Liver (tissue), 9 donors: ENCODE results near the gene TENT4A. TPM values are rescaled to one million over a fixed set of nuclear protein-coding genes. Genes with fewer than 3 reads are reported as not detected.
A peak's percentile ranks its signal among the peaks of the same experiment; 100 is the strongest.

Experiments used
- DNase-seq: peaks from one replicate; pipeline ENCODE4 v3.0.0-alpha.2; 2017; ENCODE audit warnings: low spot score
- H3K27ac ChIP-seq, 2 donors: one replicate each; pipeline ENCODE4 v1.7.0; 2013; ENCODE audit warnings: inconsistent platforms in 2 of 2, low read length in 2 of 2, control low read depth in 1 of 2, low read depth in 1 of 2, mild to moderate bottlenecking in 1 of 2
- H3K27me3 ChIP-seq, 4 donors: one replicate each; pipeline versions ENCODE4 v1.6.1 to v1.7.0; 2013; ENCODE audit warnings: low read length in 3 of 4, inconsistent platforms in 1 of 4, mild to moderate bottlenecking in 1 of 4, moderate library complexity in 1 of 4; ENCODE audit not compliant: control insufficient read depth in 4 of 4, insufficient read depth in 4 of 4
- H3K36me3 ChIP-seq, 4 donors: one replicate each; pipeline versions ENCODE4 v1.6.1 to v1.7.0; 2013; ENCODE audit warnings: low read length in 3 of 4, mild to moderate bottlenecking in 3 of 4, low read depth in 1 of 4, moderate library complexity in 1 of 4; ENCODE audit not compliant: control insufficient read depth in 4 of 4, insufficient read depth in 3 of 4
- H3K4me1 ChIP-seq, 4 donors: one replicate each; pipeline versions ENCODE4 v1.6.1 to v1.7.0; 2013; ENCODE audit warnings: low read length in 3 of 4, mild to moderate bottlenecking in 3 of 4, moderate library complexity in 1 of 4; ENCODE audit not compliant: control insufficient read depth in 4 of 4, insufficient read depth in 4 of 4
- H3K4me3 ChIP-seq, 3 donors: one replicate each; pipeline versions ENCODE4 v1.6.1 to v1.7.0; 2013; ENCODE audit warnings: low read length in 3 of 3, control low read depth in 1 of 3, low read depth in 1 of 3, mild to moderate bottlenecking in 1 of 3
- H3K9ac ChIP-seq, 2 donors: one replicate each; pipeline ENCODE4 v1.7.0; 2013; ENCODE audit warnings: low read length in 2 of 2, mild to moderate bottlenecking in 2 of 2, moderate library complexity in 2 of 2, control low read depth in 1 of 2, low read depth in 1 of 2
- H3K9me3 ChIP-seq, 4 donors: one replicate each; pipeline versions ENCODE4 v1.6.1 to v1.7.0; 2013; ENCODE audit warnings: low read length in 3 of 4; ENCODE audit not compliant: control insufficient read depth in 4 of 4
- ATF3 ChIP-seq: IDR thresholded peaks from 2 replicates; pipeline ENCODE4 v1.6.1; 2016; ENCODE audit warnings: antibody characterized with exemption
- EGR1 ChIP-seq, 2 donors: IDR thresholded peaks; 2 replicates each; pipeline ENCODE4 v1.6.1; 2016 to 2018; ENCODE audit warnings: antibody characterized with exemption in 2 of 2, low read depth in 2 of 2
- FOXA2 ChIP-seq: IDR thresholded peaks from 2 replicates; pipeline ENCODE4 v1.6.1; 2016; ENCODE audit warnings: antibody characterized with exemption
- GABPA ChIP-seq, 2 donors: IDR thresholded peaks in 1 of 2; conservative IDR thresholded peaks in 1 of 2; 2 replicates each; pipeline ENCODE4 v1.6.1; 2016; ENCODE audit warnings: antibody characterized with exemption in 2 of 2, mild to moderate bottlenecking in 1 of 2, moderate library complexity in 1 of 2
- HNF4A ChIP-seq, 2 donors: conservative IDR thresholded peaks; 2 replicates each; pipeline ENCODE4 v1.6.1; 2016; ENCODE audit warnings: antibody characterized with exemption in 2 of 2, mild to moderate bottlenecking in 2 of 2
- JUND ChIP-seq, 2 donors: IDR thresholded peaks; 2 replicates each; pipeline ENCODE4 v1.6.1; 2016; ENCODE audit warnings: antibody characterized with exemption in 2 of 2
- RAD21 ChIP-seq, 2 donors: IDR thresholded peaks; 2 replicates each; pipeline ENCODE4 v1.6.1; 2016; ENCODE audit warnings: antibody characterized with exemption in 2 of 2, mild to moderate bottlenecking in 2 of 2
- REST ChIP-seq: IDR thresholded peaks from 2 replicates; pipeline ENCODE4 v1.6.1; 2016; ENCODE audit warnings: antibody characterized with exemption, mild to moderate bottlenecking
- RXRA ChIP-seq, 2 donors: IDR thresholded peaks; 2 replicates each; pipeline ENCODE4 v1.6.1; 2017 to 2018; ENCODE audit warnings: antibody characterized with exemption in 2 of 2, mild to moderate bottlenecking in 1 of 2
- SP1 ChIP-seq: IDR thresholded peaks from 2 replicates; pipeline ENCODE4 v1.6.1; 2018; ENCODE audit warnings: antibody characterized with exemption, mild to moderate bottlenecking
- TAF1 ChIP-seq: conservative IDR thresholded peaks from 2 replicates; pipeline ENCODE4 v1.6.1; 2016; ENCODE audit warnings: antibody characterized with exemption, mild to moderate bottlenecking
- WGBS: extraction: QIAGEN DNeasy Blood & Tissue Kit; methylation state at CpG from one replicate; pipeline ENCODE4 v1.1.7; 2013; 5-methylcytosine and 5-hydroxymethylcytosine counted together
- polyA plus RNA-seq, 2 donors: library from polyadenylated mRNA; stranded (reverse) in 1 of 2; unstranded in 1 of 2; fragments of 200-250 nt in 1 of 2; fragments of >200 nt in 1 of 2; fragmentation: Nextera tagmentation in 1 of 2; extraction: Ambion mirVana in 1 of 2; gene quantifications; one replicate each; pipeline versions ENCODE4 v1.2.1 to v1.2.3, GENCODE V29; 2013 to 2015
- total RNA-seq, 2 donors: library from RNA; depleted of rRNA; stranded (reverse); fragments of >200 nt; gene quantifications; one replicate each; pipeline ENCODE4 v1.2.3, GENCODE V29; 2014
- TF ChIP-seq, protein P1 (sequence below): IDR thresholded peaks from 2 replicates; pipeline ENCODE4 v1.6.1; 2016; ENCODE audit warnings: antibody characterized with exemption
- TF ChIP-seq, protein P2 (sequence below): fragments of 150-350 bp; IDR thresholded peaks from 2 replicates; pipeline ENCODE4 v1.5.1; 2017; ENCODE audit warnings: improper control_type of control experiment, low read depth, low read length; ENCODE audit not compliant: missing input control
- donor health status: healthy.
- donor health status: healthy.
- donor health status: healthy.
- donor health status: healthy.
- donor health status: healthy.

The TENT4A gene
- total and polyA plus RNA-seq, 4 donors = 3.9 to 15.1 (median 8.1) TPM

- TF ChIP-seq ATF3 (no peak), RAD21 (IDR thresholded peaks at IDR 0.05) (no peak), HNF4A (conservative IDR thresholded peaks at IDR 0.05) (no peak)
Observed at GRCh38 chr5:6684075-6684474, 29.2 kb upstream of the TENT4A start (continued).

DNA sequence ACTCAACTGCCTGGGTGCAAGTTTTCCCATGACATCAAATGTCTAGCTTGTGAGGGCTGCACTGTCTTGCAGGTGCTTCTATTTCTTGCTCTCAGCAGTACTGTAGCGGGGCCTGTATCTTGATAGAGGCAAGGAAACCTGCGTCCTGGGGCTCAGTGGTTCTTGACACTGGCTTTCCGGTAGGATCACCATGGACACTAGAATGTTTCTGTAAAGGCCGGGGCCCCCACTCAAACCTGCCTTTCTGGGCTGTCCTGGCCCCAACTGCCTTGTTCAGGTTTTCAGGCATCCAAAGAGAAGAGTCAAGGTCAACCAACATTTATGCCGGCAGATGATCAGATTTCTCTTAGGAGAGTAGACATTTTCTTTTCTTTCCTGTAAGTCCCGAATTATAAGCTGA, 26.7 kb upstream of the TENT4A start:
- no peak for TF ChIP-seq EGR1 (IDR thresholded peaks at IDR 0.05; ENCODE audit: low read depth in 2 of 2)
- no peak for TF ChIP-seq ATF3
- TF ChIP-seq JUND (IDR thresholded peaks at IDR 0.05) = no peak
- TF ChIP-seq, protein P1, sequence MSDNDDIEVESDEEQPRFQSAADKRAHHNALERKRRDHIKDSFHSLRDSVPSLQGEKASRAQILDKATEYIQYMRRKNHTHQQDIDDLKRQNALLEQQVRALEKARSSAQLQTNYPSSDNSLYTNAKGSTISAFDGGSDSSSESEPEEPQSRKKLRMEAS = no peak
- TF ChIP-seq HNF4A (conservative IDR thresholded peaks at IDR 0.05) = no peak
- H3K36me3 ChIP-seq = no peaks in the 10 kb centered on the region
- DNase-seq = no peak
- H3K4me3 ChIP-seq = no peak overlapping the region
- 47% methylated on average over 6 of the region's 6 CpGs for WGBS
- no peaks in the 10 kb centered on the region for H3K9me3 ChIP-seq
- H3K27ac ChIP-seq = no peak overlapping the region
- H3K27me3 ChIP-seq = peaks cover 0 to 2% (median 0%) of the 10 kb centered on the region in 4 donors
- H3K9ac ChIP-seq = no peak overlapping the region
- H3K4me1 ChIP-seq = peaks cover 0 to 6% (median 4%) of the 10 kb centered on the region in 4 donors

DNA sequence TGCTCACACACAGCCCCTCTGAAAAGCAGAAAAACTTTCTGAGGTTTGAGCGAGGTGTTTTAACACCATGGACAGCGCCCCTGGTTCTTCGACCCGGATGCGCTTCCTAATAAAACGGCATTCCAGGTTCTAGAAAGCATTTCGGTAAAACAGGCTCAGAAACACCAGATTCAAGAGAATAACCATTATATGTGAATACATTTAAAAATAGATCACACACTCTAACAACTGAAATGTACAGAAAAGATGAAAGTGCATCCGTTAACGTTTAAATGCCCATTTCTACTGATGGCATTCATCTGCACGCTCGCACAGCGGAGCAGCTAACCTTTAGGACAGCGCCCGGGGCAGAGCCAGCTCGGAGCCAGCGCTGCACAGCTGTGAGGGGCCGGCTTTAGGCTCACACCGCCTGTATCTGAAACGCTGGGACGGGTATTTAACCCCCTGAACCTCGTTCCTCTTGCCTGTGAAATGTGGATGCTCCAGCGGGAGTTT, 26.3 kb upstream of the TENT4A start:
- DNase-seq = no peak
- H3K9ac ChIP-seq = no peak overlapping the region
- TF ChIP-seq REST (peak; percentile 100), TAF1 (no peak), RAD21 (IDR thresholded peaks at IDR 0.05) (peak; percentile 36 to 40), SP1 (no peak), RXRA (IDR thresholded peaks at IDR 0.05) (peak in 1 of 2 donors; percentile 16), GABPA (IDR thresholded peaks at IDR 0.05 in 1 of 2, conservative IDR thresholded peaks at IDR 0.05 in 1 of 2) (peak; percentile 49 to 76), FOXA2 (no peak), EGR1 (IDR thresholded peaks at IDR 0.05; ENCODE audit: low read depth in 2 of 2) (no peak), ATF3 (no peak)
- TF ChIP-seq, protein P2, sequence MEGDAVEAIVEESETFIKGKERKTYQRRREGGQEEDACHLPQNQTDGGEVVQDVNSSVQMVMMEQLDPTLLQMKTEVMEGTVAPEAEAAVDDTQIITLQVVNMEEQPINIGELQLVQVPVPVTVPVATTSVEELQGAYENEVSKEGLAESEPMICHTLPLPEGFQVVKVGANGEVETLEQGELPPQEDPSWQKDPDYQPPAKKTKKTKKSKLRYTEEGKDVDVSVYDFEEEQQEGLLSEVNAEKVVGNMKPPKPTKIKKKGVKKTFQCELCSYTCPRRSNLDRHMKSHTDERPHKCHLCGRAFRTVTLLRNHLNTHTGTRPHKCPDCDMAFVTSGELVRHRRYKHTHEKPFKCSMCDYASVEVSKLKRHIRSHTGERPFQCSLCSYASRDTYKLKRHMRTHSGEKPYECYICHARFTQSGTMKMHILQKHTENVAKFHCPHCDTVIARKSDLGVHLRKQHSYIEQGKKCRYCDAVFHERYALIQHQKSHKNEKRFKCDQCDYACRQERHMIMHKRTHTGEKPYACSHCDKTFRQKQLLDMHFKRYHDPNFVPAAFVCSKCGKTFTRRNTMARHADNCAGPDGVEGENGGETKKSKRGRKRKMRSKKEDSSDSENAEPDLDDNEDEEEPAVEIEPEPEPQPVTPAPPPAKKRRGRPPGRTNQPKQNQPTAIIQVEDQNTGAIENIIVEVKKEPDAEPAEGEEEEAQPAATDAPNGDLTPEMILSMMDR = no peak
- peaks cover 0 to 6% (median 4%) of the 10 kb centered on the region in 4 donors for H3K4me1 ChIP-seq
- peaks cover 0 to 2% (median 0%) of the 10 kb centered on the region in 4 donors for H3K27me3 ChIP-seq
- H3K27ac ChIP-seq = no peak overlapping the region
- H3K4me3 ChIP-seq = peak overlapping the region in 1 of 3 donors; percentile 44
- H3K36me3 ChIP-seq = no peaks in the 10 kb centered on the region
- 4% methylated on average over 22 of the region's 22 CpGs for WGBS
- H3K9me3 ChIP-seq = no peaks in the 10 kb centered on the region
